CD4-positive, CD25-positive, alpha-beta regulatory T cell (primary cell): ENCODE measurements around the gene PROP1. TPM values are rescaled to one million over a fixed set of nuclear protein-coding genes. Genes with fewer than 3 reads are reported as not detected.
"Not testable (repeated sequence)": the region's sequence is repeated elsewhere in the genome, so short reads cannot be mapped to it uniquely, and the experiment has no call there.

Source experiments
- ATAC-seq, 2 donors: fragments of 150-1000 bp; cut with Tn5 transposase; one replicate each; pipeline ENCODE4 v1.10.0; 2021; ENCODE audit warnings: low read depth in 2 of 2, moderate number of reproducible peaks in 2 of 2, moderate library complexity in 1 of 2
- DNase-seq, 3 donors: peaks; one replicate each; pipeline versions ENCODE4 v3.0.0 to v3.0.0-alpha.2; 2012 to 2022; ENCODE audit warnings: mixed read lengths in 1 of 3
- H3K27ac ChIP-seq: one replicate; pipeline ENCODE4 v1.7.0; 2013; ENCODE audit warnings: mild to moderate bottlenecking, low read length; ENCODE audit not compliant: insufficient read depth, poor library complexity, severe bottlenecking
- H3K27me3 ChIP-seq: one replicate; pipeline ENCODE4 v1.7.0; 2013; ENCODE audit warnings: low read length; ENCODE audit not compliant: control insufficient read depth, insufficient read depth
- H3K36me3 ChIP-seq: one replicate; pipeline ENCODE4 v1.7.0; 2013; ENCODE audit warnings: mild to moderate bottlenecking, low read length, moderate library complexity; ENCODE audit not compliant: control insufficient read depth, insufficient read depth
- H3K4me1 ChIP-seq: 2 replicates; pipeline ENCODE4 v1.7.0; 2013; ENCODE audit warnings: mild to moderate bottlenecking, low read length; ENCODE audit not compliant: insufficient read depth, control insufficient read depth, poor library complexity, severe bottlenecking
- H3K4me3 ChIP-seq: one replicate; pipeline ENCODE4 v1.7.0; 2013; ENCODE audit warnings: low read depth, mild to moderate bottlenecking, low read length, moderate library complexity
- H3K9me3 ChIP-seq, 2 experiments: 1 replicate in 1 of 2; 2 replicates in 1 of 2; pipeline ENCODE4 v1.7.0; 2013; ENCODE audit warnings: low read length in 2 of 2, mild to moderate bottlenecking in 1 of 2, moderate library complexity in 1 of 2; ENCODE audit not compliant: control insufficient read depth in 2 of 2
- H3K27ac Mint-ChIP-seq, 3 donors: one replicate each; pipeline ENCODE4 v1.8.0; 2020 to 2022; ENCODE audit warnings: mild to moderate bottlenecking in 3 of 3, mixed read lengths in 3 of 3, moderate library complexity in 2 of 3
- H3K27me3 Mint-ChIP-seq: one replicate; pipeline ENCODE4 v1.8.0; 2022; ENCODE audit warnings: mild to moderate bottlenecking, mixed read lengths
- H3K36me3 Mint-ChIP-seq: one replicate; pipeline ENCODE4 v1.8.0; 2020; ENCODE audit warnings: mixed read lengths
- H3K4me1 Mint-ChIP-seq, 4 donors: one replicate each; pipeline ENCODE4 v1.8.0; 2020 to 2022; ENCODE audit warnings: mixed read lengths in 4 of 4, mild to moderate bottlenecking in 1 of 4
- H3K4me3 Mint-ChIP-seq, 4 donors: one replicate each; pipeline ENCODE4 v1.8.0; 2020 to 2022; ENCODE audit warnings: mild to moderate bottlenecking in 4 of 4, mixed read lengths in 4 of 4, moderate library complexity in 3 of 4
- H3K9me3 Mint-ChIP-seq, 7 donors: one replicate each; pipeline ENCODE4 v1.8.0; 2020 to 2022; ENCODE audit warnings: mixed read lengths in 7 of 7, mild to moderate bottlenecking in 3 of 7, moderate library complexity in 2 of 7
- polyA plus RNA-seq, 4 donors: library from polyadenylated mRNA; unstranded; fragments of 300-500 nt; fragmentation: Illumina TruSeq; gene quantifications; one replicate each; pipeline ENCODE4 v1.2.3, GENCODE V29; 2021
- total RNA-seq: library from RNA; stranded (reverse); gene quantifications from one replicate; pipeline ENCODE4 v1.2.3, GENCODE V29; 2022

Gene PROP1
- total and polyA plus RNA-seq, 5 donors from 2014 or later = not detected

- DNase-seq (no peak), ATAC-seq (no peak)
- Histone ChIP-seq H3K27ac (no peak overlapping the region), H3K4me3 (no peak overlapping the region), H3K36me3 (no peaks in the 10 kb centered on the region), H3K4me1 (peaks cover 4% of the 10 kb centered on the region), H3K27me3 (peaks cover 4% of the 10 kb centered on the region), H3K9me3 (no peaks in the 10 kb centered on the region)
- Mint-ChIP-seq H3K27me3 (peaks cover 39% of the 10 kb centered on the region), H3K27ac (no peak overlapping the region), H3K4me1 (peaks cover 0 to 11% (median 2%) of the 10 kb centered on the region in 4 donors), H3K9me3 (peaks cover 0 to 3% (median 0%) of the 10 kb centered on the region in 7 donors), H3K4me3 (no peak overlapping the region), H3K36me3 (no peaks in the 10 kb centered on the region)
Observed at GRCh38 chr5:177980743-177981151, 15.3 kb downstream of the PROP1 start.

DNA sequence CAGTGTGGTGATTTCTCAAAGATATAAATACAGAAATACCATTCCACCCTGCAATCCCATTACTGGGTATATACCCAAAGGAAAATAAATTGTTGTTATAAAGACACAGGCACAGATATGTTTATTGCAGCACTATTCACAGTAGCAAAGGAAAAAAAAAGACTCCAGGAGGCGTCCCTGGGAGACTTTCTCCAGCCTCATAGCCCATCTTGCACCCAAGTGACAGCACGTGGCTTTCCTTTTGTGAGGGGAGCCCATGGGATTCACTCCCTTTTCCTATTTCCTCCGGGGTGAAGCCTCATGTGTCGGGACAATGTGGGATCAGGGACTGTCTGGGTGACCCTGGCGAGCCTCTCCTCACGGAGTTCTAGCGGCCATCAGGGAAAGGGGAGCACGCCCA lies 18.4 kb downstream of the PROP1 start:
- not testable (repeated sequence) for H3K4me1 ChIP-seq, H3K27ac ChIP-seq, H3K36me3 ChIP-seq, H3K36me3 Mint-ChIP-seq, H3K4me1 Mint-ChIP-seq, H3K4me3 ChIP-seq, H3K9me3 ChIP-seq, H3K9me3 Mint-ChIP-seq, H3K27ac Mint-ChIP-seq, H3K27me3 ChIP-seq, H3K4me3 Mint-ChIP-seq, DNase-seq, ATAC-seq
- H3K27me3 Mint-ChIP-seq = peaks cover 16% of the 10 kb centered on the region

DNA sequence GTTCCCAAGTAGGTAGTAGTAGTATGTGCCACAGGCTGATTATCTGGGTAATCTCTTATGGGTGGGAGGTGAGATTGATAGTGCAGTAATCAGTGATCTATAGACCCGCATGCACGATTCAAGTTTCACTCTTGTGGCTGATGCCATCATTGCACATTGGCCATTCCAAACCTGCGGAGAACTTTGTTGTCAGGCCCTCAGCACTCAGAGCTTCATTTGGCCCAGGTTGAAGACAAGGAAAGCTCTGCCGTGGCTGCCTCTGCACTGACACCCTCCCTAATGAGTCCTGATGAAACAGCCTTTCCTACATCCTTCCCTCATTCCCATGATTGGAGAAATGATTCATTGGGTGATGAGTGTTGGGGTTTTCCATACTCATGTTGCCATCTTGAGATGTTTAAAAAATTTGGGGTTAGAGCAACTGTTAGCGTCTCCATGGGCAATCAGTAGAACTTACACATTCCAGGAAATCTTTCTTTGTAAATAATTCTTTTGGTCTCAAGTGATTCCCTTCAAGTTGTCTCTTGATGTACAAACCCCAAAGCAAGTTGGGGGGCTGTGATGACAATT lies 22.9 kb downstream of the PROP1 start:
- Mint-ChIP-seq H3K4me3 (no peak overlapping the region), H3K36me3 (peaks cover 4% of the 10 kb centered on the region), H3K27ac (no peak overlapping the region), H3K9me3 (peaks cover 0 to 7% (median 3%) of the 10 kb centered on the region in 7 donors), H3K4me1 (peaks cover 0 to 3% (median 0%) of the 10 kb centered on the region in 4 donors), H3K27me3 (peaks cover 10% of the 10 kb centered on the region)
- no peak for DNase-seq
- Histone ChIP-seq H3K27ac (no peak overlapping the region), H3K9me3 (peaks cover 0 to 2% of the 10 kb centered on the region in 2 experiments), H3K4me3 (no peak overlapping the region), H3K27me3 (no peaks in the 10 kb centered on the region), H3K4me1 (no peaks in the 10 kb centered on the region), H3K36me3 (no peaks in the 10 kb centered on the region)
- no peak for ATAC-seq

- Histone ChIP-seq H3K36me3 (no peaks in the 10 kb centered on the region), H3K4me3 (no peak overlapping the region), H3K27ac (no peak overlapping the region), H3K27me3 (no peaks in the 10 kb centered on the region), H3K4me1 (no peaks in the 10 kb centered on the region), H3K9me3 (peaks cover 0 to 2% of the 10 kb centered on the region in 2 experiments)
- ATAC-seq (no peak), DNase-seq (no peak)
- peaks cover 10% of the 10 kb centered on the region for H3K27me3 Mint-ChIP-seq
- no peak overlapping the region for H3K4me3 Mint-ChIP-seq
- H3K36me3 Mint-ChIP-seq = peaks cover 4% of the 10 kb centered on the region
- H3K4me1 Mint-ChIP-seq = peaks cover 0 to 3% (median 0%) of the 10 kb centered on the region in 4 donors
- H3K27ac Mint-ChIP-seq = no peak overlapping the region
- peaks cover 0 to 7% (median 3%) of the 10 kb centered on the region in 7 donors for H3K9me3 Mint-ChIP-seq
Observed at GRCh38 chr5:177972613-177973012, 23.4 kb downstream of the PROP1 start.

DNA sequence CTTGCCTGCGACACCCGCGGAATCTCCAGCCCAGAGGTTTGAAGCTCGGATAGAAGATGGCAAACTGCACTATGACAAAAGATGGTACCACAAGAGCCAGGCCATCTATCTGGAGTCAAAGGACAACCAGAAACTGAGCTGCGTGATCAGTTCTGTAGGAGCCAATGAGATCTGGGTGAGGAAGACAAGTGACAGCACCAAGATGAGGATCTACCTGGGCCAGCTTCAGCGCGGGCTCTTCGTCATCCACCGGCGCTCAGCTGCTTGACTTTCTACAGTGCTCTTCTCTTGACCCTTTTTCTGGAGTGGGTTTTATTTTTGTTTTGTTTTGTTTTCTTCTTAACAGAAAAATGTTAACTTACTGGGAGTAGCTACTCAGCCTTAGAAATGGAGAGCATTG lies 24.0 kb downstream of the PROP1 start:
- not testable (repeated sequence) for DNase-seq, H3K9me3 ChIP-seq, H3K4me3 Mint-ChIP-seq, ATAC-seq, H3K36me3 ChIP-seq, H3K4me3 ChIP-seq, H3K27me3 ChIP-seq, H3K36me3 Mint-ChIP-seq, H3K27me3 Mint-ChIP-seq, H3K4me1 Mint-ChIP-seq, H3K9me3 Mint-ChIP-seq, H3K27ac Mint-ChIP-seq, H3K27ac ChIP-seq, H3K4me1 ChIP-seq

GRCh38 chr5:177968661-177969211 lies 27.3 kb downstream of the PROP1 start:
- no peaks in the 10 kb centered on the region for H3K36me3 ChIP-seq
- H3K27ac ChIP-seq = no peak overlapping the region
- Mint-ChIP-seq H3K27me3 (peaks cover 6% of the 10 kb centered on the region), H3K4me3 (no peak overlapping the region), H3K9me3 (peaks cover 0 to 4% (median 1%) of the 10 kb centered on the region in 7 donors), H3K4me1 (peaks cover 0 to 3% (median 1%) of the 10 kb centered on the region in 4 donors), H3K27ac (no peak overlapping the region), H3K36me3 (peaks cover 11% of the 10 kb centered on the region)
- no peak overlapping the region for H3K4me3 ChIP-seq
- no peaks in the 10 kb centered on the region for H3K4me1 ChIP-seq
- H3K27me3 ChIP-seq = no peaks in the 10 kb centered on the region
- H3K9me3 ChIP-seq = peaks cover 0 to 2% of the 10 kb centered on the region in 2 experiments
- ATAC-seq (no peak), DNase-seq (no peak)

GRCh38 chr5:177967221-177967887 lies 28.7 kb downstream of the PROP1 start:
- H3K9me3 Mint-ChIP-seq = peaks cover 0 to 4% (median 1%) of the 10 kb centered on the region in 7 donors
- H3K36me3 ChIP-seq = no peaks in the 10 kb centered on the region
- no peak overlapping the region for H3K4me3 ChIP-seq
- no peaks in the 10 kb centered on the region for H3K4me1 ChIP-seq
- peaks cover 0 to 2% of the 10 kb centered on the region in 2 experiments for H3K9me3 ChIP-seq
- H3K27ac Mint-ChIP-seq = no peak overlapping the region
- H3K36me3 Mint-ChIP-seq = peaks cover 11% of the 10 kb centered on the region
- ATAC-seq (no peak), DNase-seq (no peak)
- peaks cover 6% of the 10 kb centered on the region for H3K27me3 Mint-ChIP-seq
- peaks cover 0 to 3% (median 1%) of the 10 kb centered on the region in 4 donors for H3K4me1 Mint-ChIP-seq
- no peak overlapping the region for H3K27ac ChIP-seq
- H3K4me3 Mint-ChIP-seq = no peak overlapping the region
- H3K27me3 ChIP-seq = no peaks in the 10 kb centered on the region

DNA sequence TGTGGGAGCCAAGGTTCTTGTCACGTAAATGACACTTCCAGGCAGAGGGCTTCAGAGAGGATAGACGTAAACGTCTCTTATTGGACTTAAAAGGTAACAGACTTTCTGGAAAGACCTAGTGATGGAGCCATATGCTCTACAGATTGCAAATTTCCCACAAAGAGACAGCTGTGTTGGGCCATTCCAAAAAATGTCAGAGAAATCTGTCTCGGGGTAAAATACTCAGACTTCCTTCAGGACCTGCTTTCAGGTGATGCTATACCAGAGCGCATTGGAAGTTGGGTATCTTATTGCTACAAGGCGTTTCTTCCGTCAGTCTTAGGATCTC lies 29.2 kb downstream of the PROP1 start:
- H3K4me3 ChIP-seq = no peak overlapping the region
- no peaks in the 10 kb centered on the region for H3K36me3 ChIP-seq
- Mint-ChIP-seq H3K36me3 (peaks cover 11% of the 10 kb centered on the region), H3K27me3 (peaks cover 6% of the 10 kb centered on the region), H3K4me3 (no peak overlapping the region), H3K9me3 (peaks cover 0 to 4% (median 0%) of the 10 kb centered on the region in 7 donors), H3K4me1 (peaks cover 0 to 3% (median 1%) of the 10 kb centered on the region in 4 donors), H3K27ac (no peak overlapping the region)
- H3K27ac ChIP-seq = no peak overlapping the region
- H3K27me3 ChIP-seq = no peaks in the 10 kb centered on the region
- ATAC-seq = no peak
- no peak for DNase-seq
- peaks cover 0 to 2% of the 10 kb centered on the region in 2 experiments for H3K9me3 ChIP-seq
- H3K4me1 ChIP-seq = no peaks in the 10 kb centered on the region
